LHCN-M2 (cell line): Measurements from ENCODE around the gene DEPDC5. TPM values are rescaled to one million over a fixed set of nuclear protein-coding genes. Genes with fewer than 3 reads are reported as not detected.

Experiments
- DNase-seq: peaks from one replicate; pipeline ENCODE4 v3.0.0-alpha.2; 2012; ENCODE audit warnings: low read depth
- total RNA-seq: library from RNA; depleted of rRNA; stranded (reverse); fragments of >200 nt; gene quantifications from 2 replicates; pipeline ENCODE4 v1.2.3, GENCODE V29; 2014; rRNA removed

The DEPDC5 gene
- total RNA-seq, 1 experiment from 2014 or later = 13.8 TPM

- no peak for DNase-seq
These were observed 194.2 kb downstream of the DEPDC5 start for GRCh38 chr22:31948002-31948401.

GRCh38 chr22:31950226-31950625 is 196.4 kb downstream of the DEPDC5 start:
- DNase-seq = no peak

- no peak for DNase-seq
These were observed 197.6 kb downstream of the DEPDC5 start for GRCh38 chr22:31951194-31952093.

- DNase-seq = peak; percentile 29
These were observed 198.2 kb downstream of the DEPDC5 start for GRCh38 chr22:31952094-31952401.

- DNase-seq = peak; percentile 77
These were observed 198.7 kb downstream of the DEPDC5 start for GRCh38 chr22:31952472-31952871.

GRCh38 chr22:31953261-31953660 is 199.4 kb downstream of the DEPDC5 start:
- no peak for DNase-seq

- no peak for DNase-seq
These were observed 201.0 kb downstream of the DEPDC5 start for GRCh38 chr22:31954535-31955523.

- DNase-seq = no peak
These were observed 202.5 kb downstream of the DEPDC5 start for GRCh38 chr22:31956360-31956759.

Other genes starting within 250 kb of the DEPDC5 start
- gene PISD, start 91.8 kb upstream of the DEPDC5 start, total RNA-seq = 28.7 and 36.0 TPM in 2 replicates
- gene PRR14L, start 3.9 kb upstream of the DEPDC5 start, total RNA-seq = 9.6 and 12.8 TPM in 2 replicates
- gene YWHAH, start 190.5 kb downstream of the DEPDC5 start, total RNA-seq = 154 and 167 TPM in 2 replicates